ENCODE measurements around the gene CD63.

CD63 gene

DNA sequence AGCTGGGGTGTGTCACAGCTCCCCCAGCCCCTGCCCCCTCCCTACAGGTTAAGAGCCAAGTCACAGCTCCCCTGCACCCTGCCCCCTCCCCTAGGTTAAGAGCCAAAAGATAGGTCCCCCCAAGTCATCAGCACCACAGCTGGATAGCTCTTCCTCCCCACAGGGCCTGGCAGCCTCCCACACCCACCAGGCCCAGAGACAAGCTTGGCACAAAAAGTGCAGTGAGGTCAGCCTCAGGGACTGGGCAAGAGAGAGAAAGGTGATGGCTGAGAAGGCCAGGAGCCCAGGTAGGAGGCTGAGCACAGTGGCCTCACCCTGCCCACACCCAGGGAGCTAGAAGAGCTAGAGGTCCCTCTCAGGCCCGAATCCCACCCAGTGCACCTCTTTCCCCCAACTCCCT is 29.8 kb downstream of the CD63 start:
- TF ChIP-seq, protein P1, sequence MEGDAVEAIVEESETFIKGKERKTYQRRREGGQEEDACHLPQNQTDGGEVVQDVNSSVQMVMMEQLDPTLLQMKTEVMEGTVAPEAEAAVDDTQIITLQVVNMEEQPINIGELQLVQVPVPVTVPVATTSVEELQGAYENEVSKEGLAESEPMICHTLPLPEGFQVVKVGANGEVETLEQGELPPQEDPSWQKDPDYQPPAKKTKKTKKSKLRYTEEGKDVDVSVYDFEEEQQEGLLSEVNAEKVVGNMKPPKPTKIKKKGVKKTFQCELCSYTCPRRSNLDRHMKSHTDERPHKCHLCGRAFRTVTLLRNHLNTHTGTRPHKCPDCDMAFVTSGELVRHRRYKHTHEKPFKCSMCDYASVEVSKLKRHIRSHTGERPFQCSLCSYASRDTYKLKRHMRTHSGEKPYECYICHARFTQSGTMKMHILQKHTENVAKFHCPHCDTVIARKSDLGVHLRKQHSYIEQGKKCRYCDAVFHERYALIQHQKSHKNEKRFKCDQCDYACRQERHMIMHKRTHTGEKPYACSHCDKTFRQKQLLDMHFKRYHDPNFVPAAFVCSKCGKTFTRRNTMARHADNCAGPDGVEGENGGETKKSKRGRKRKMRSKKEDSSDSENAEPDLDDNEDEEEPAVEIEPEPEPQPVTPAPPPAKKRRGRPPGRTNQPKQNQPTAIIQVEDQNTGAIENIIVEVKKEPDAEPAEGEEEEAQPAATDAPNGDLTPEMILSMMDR (IDR thresholded peaks at IDR 0.05; ENCODE audit: low read depth, low read length, missing control alignments), result no peak
- H3K27me3 ChIP-seq (replicated peaks), result no peaks in the 10 kb centered on the region
- H3K4me3 ChIP-seq (ENCODE audit: low read depth, low read length), result no peak overlapping the region
- DNase-seq, result no peak
- no peaks in the 10 kb centered on the region for H3K36me3 ChIP-seq (replicated peaks)
- in situ Hi-C loops (cut with HindIII; ENCODE audit: low pct_ligation_motif_present, low sequenced_read_pairs), result no loop called here
- H3K27ac ChIP-seq, result no peak overlapping the region

DNA sequence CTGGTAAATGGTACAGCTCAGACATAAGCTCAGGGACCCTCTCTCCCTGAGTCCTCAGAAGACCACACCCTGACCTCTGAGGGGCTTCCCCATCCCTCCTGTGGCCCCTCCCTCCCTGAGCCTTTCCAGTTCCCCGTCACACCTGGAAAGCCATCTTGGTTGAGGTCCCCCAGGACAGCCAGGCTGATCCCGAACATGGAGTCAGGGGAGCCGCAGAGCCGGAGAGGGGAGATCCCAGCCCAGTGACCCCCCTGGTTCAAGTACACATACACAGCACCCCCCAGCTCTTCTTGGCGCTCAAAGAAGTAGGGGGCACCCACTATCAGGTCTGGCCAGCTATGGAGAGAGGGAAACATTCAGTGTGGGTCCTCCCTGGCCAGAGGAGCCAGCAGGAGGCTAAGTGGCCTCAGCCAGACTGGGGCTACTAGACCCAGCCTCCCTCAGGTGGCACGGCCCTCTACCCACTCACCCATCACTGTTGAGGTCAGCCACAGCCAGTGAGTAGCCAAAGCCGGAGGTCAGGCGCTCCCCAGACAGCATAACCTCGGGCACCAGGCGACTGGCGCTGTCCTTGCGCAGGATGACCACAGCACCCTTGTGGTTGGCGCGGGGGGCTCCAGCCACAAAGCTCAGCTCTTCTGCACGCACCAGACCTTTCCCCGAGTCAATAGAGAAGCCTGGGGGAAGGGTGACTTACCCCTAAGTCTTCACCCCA is 30.4 kb downstream of the CD63 start:
- TF ChIP-seq, protein P1 (IDR thresholded peaks at IDR 0.05; ENCODE audit: low read depth, low read length, missing control alignments), result no peak
- in situ Hi-C loops (cut with HindIII; ENCODE audit: low pct_ligation_motif_present, low sequenced_read_pairs), result no loop called here
- Histone ChIP-seq H3K4me3 (ENCODE audit: low read depth, low read length) (no peak overlapping the region), H3K27me3 (replicated peaks) (no peaks in the 10 kb centered on the region), H3K36me3 (replicated peaks) (no peaks in the 10 kb centered on the region), H3K27ac (no peak overlapping the region)
- no peak for DNase-seq

DNA sequence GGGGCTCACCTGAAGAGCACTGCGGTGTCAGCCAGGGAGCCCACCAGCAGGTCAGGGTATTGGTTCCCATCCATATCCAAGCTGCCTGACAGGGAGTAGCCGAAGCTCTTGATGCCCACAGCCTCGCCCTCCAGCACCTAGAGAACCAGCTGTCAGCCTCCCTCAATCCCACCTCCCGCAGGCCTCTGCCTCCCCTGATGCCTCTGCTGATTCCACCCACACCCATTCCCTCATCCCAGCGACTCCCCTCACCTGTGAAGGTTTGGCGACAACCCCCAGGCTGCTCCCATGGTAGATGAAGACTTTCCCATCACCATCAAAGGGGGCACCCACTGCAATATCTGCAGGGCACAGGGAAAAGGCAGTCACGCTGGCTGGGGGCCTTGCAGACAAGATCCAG is 31.1 kb downstream of the CD63 start:
- in situ Hi-C loops (cut with HindIII; ENCODE audit: low pct_ligation_motif_present, low sequenced_read_pairs), result no loop called here
- H3K36me3 ChIP-seq (replicated peaks), result no peaks in the 10 kb centered on the region
- H3K27ac ChIP-seq, result no peak overlapping the region
- TF ChIP-seq, protein P1 (IDR thresholded peaks at IDR 0.05; ENCODE audit: low read depth, low read length, missing control alignments), result no peak
- no peak overlapping the region for H3K4me3 ChIP-seq (ENCODE audit: low read depth, low read length)
- no peak for DNase-seq
- H3K27me3 ChIP-seq (replicated peaks), result no peaks in the 10 kb centered on the region

DNA sequence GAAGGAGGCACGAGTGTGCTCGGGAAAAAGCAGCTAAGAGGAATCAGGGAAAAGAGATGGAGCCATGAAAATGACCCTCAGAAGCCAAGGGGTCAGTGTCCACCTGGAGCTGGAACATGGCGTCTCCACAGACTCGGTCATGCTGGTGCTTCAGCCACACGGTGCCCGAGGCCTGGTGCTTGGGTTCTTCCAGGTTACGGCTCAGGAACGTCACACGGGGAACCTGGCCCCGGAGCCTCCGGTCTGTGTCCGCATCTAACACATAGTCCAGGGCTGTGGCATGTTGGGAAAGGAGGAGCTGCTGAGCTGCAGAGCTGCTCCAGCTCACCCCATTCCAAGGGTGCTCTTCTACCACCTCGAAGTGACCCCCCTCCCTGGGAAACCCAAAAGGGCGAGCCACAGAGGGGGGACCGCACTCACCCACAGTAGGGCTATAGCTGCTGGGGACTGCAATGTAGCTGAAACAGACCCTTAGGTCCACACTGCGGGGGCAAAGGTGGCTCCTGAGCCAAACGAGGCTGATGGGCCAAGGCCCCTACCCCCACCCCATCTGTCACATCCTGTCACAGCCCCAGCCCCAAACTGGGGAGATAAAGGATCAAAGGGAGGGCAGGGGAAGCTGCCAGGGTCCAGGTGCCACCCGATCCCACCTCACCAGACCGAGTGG is 31.9 kb downstream of the CD63 start:
- TF ChIP-seq, protein P1 (IDR thresholded peaks at IDR 0.05; ENCODE audit: low read depth, low read length, missing control alignments), result no peak
- Histone ChIP-seq H3K36me3 (replicated peaks) (no peaks in the 10 kb centered on the region), H3K27ac (no peak overlapping the region), H3K27me3 (replicated peaks) (no peaks in the 10 kb centered on the region), H3K4me3 (ENCODE audit: low read depth, low read length) (no peak overlapping the region)
- no peak for DNase-seq
- in situ Hi-C loops (cut with HindIII; ENCODE audit: low pct_ligation_motif_present, low sequenced_read_pairs), result no loop called here

DNA sequence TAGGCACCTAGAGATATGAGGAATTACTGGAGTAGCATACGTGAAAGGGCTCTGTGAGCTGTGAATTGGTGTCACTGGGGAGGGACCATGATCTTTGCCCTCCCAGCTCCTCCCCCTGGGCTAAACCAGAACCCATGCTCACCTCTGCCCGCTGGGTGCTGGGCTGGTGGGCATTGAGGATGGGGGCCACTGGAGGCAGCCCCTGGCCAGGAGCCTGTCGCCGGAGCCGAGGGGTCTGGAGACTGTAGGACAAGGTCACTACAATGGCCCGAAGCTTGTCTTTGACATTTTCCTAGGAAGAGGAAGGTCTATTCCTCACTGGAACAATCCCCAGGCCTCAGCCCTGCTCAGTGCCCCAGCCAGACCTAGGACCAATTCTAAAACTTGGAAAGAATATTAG is 32.7 kb downstream of the CD63 start:
- H3K4me3 ChIP-seq (ENCODE audit: low read depth, low read length), result no peak overlapping the region
- H3K27ac ChIP-seq, result no peak overlapping the region
- DNase-seq, result no peak
- TF ChIP-seq, protein P1 (IDR thresholded peaks at IDR 0.05; ENCODE audit: low read depth, low read length, missing control alignments), result no peak
- in situ Hi-C loops (cut with HindIII; ENCODE audit: low pct_ligation_motif_present, low sequenced_read_pairs), result no loop called here
- H3K36me3 ChIP-seq (replicated peaks), result no peaks in the 10 kb centered on the region
- no peaks in the 10 kb centered on the region for H3K27me3 ChIP-seq (replicated peaks)
